ENCODE measurements around the gene AMOTL1. TPM values are rescaled to one million over a fixed set of nuclear protein-coding genes. Genes with fewer than 3 reads are reported as not detected.

AMOTL1 gene
- total RNA-seq, 2 donors from 2014 or later, result 45.0 to 60.0 TPM

DNA sequence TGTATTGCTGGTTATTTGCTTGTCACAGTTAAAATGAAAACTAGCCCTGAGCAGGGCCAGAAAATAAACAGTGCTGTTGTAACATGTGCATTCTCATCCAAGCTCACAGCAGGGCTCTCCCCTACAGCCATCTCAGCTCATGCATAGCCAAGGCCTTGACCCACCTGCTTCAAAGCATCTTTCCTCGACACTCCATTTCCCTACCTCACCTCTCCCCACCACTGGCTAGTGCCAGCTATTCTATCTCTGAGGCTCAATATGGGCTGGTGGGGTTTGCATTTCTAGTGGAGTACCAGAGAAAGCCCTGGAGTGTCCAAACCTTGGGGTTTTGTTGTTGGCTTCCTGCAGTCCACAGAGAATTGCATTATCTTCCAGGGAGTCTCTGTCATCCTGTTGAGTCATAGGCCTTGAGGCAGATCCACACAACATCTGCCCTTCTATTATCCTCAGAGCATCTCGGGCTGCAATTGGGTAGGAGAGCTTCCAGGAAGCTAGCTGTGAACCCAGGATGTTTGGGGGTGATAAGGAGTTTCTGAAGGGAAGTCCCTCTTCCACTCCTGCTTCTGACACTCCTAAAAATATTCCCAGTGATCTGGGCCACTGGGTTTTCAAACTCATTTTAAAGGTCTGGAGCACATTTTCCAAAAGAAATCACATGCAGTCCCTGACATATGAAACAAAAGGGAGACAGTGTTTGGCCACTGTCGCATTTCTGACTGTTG lies 36.1 kb upstream of the AMOTL1 start:
- H3K9me3 Mint-ChIP-seq, result no peaks in the 10 kb centered on the region
- no peak for DNase-seq
- TF ChIP-seq, protein P1, sequence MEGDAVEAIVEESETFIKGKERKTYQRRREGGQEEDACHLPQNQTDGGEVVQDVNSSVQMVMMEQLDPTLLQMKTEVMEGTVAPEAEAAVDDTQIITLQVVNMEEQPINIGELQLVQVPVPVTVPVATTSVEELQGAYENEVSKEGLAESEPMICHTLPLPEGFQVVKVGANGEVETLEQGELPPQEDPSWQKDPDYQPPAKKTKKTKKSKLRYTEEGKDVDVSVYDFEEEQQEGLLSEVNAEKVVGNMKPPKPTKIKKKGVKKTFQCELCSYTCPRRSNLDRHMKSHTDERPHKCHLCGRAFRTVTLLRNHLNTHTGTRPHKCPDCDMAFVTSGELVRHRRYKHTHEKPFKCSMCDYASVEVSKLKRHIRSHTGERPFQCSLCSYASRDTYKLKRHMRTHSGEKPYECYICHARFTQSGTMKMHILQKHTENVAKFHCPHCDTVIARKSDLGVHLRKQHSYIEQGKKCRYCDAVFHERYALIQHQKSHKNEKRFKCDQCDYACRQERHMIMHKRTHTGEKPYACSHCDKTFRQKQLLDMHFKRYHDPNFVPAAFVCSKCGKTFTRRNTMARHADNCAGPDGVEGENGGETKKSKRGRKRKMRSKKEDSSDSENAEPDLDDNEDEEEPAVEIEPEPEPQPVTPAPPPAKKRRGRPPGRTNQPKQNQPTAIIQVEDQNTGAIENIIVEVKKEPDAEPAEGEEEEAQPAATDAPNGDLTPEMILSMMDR (conservative IDR thresholded peaks at IDR 0.05), result no peak
- 91 to 100% methylated on average over 1 to 3 of the region's 3 CpGs for WGBS, 2 experiments (ENCODE audit: insufficient coverage in 1 of 2, insufficient read length in 1 of 2)
- Histone ChIP-seq H3K36me3 (ENCODE audit: control insufficient read depth, insufficient read depth, low read length) (no peaks in the 10 kb centered on the region), H3K9me3 (ENCODE audit: control insufficient read depth, low read length) (no peaks in the 10 kb centered on the region), H3K27ac (ENCODE audit: low read depth, low read length) (no peak overlapping the region), H3K4me3 (ENCODE audit: low read length) (no peak overlapping the region), H3K9ac (ENCODE audit: extremely low read depth, low read length, poor library complexity, severe bottlenecking) (no peak overlapping the region), H3K27me3 (ENCODE audit: control insufficient read depth, insufficient read depth, low read length, poor library complexity, severe bottlenecking) (no peaks in the 10 kb centered on the region), H3K4me1 (ENCODE audit: control insufficient read depth, insufficient read depth, low read length) (peaks cover 29% of the 10 kb centered on the region)
- H3K4me3 Mint-ChIP-seq, result no peak overlapping the region
- H3K4me1 Mint-ChIP-seq, result peaks cover 46% of the 10 kb centered on the region
- no peaks in the 10 kb centered on the region for H3K36me3 Mint-ChIP-seq (ENCODE audit: low read depth)
- H3K27me3 Mint-ChIP-seq (ENCODE audit: insufficient read depth), result no peaks in the 10 kb centered on the region
- no peak overlapping the region for H3K27ac Mint-ChIP-seq

DNA sequence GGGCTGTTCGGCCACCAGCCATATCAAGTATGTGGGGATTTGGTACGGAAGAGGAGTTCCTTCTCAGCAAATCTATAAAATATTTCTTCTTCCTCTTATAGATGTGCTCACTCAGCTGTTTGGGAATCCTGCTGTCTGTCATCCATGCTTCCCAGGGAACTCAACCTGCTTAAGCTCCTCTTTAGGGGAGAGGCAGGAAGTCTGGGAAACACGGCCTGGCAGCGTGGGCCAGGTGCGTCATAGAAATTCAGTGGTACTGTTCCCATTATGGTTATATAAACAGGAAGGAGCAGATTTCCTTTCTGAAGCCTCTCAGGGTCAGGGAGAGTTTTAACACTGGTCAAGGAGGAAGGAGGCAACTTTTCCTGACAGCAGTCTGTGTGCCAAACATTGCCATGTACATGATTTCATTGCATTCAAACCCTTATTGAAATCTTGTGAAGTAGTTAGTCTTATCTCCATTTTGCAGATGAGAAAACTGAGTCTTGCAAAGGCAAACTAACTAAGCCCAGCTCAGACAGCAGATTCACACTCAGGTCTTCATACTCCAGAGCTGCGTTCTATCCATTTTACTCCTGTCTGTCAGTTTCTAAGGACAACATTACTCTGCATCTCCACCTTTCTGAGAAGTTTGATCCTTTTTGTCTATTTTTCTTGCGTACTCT lies 35.4 kb upstream of the AMOTL1 start:
- no peak overlapping the region for H3K27ac Mint-ChIP-seq
- H3K4me3 Mint-ChIP-seq, result no peak overlapping the region

DNA sequence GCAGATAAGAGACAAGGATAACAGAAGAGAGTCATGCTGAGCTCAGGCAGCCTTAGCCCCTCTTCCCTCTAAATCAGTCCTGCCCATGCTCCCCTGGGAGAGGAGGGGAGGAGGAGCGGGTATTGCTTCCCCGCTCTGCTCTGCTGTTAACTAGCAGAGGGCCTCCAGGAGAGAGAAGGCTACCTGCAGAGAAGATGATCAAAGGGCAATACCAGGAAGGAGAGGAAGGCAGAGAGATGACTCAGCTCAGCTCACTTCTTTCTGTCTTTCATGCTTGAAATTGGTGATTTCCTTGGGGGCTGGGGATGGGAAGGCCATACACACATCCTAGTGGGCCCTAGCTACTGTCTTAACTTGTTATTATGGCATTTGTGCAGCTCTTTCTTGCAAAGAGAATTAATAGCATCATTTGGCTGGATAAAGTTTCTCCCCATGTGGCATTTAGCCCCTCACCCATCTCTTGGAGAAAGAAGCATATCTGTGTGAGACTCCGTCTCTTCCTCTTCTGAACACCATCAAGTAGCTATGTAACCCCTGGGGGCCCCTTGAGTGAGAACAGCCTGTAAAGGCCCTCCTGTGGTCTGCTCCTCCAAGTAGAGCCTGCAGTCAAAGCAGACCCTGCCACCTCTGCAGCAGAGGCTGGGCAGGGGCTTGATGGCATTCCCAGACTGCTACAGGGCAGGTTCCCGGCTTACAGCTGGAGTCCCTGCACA lies 33.4 kb upstream of the AMOTL1 start:
- peak overlapping the region; percentile 0 for H3K27ac ChIP-seq (ENCODE audit: low read depth, low read length)
- H3K4me1 ChIP-seq (ENCODE audit: control insufficient read depth, insufficient read depth, low read length), result peaks cover 33% of the 10 kb centered on the region
- TF ChIP-seq, protein P1 (conservative IDR thresholded peaks at IDR 0.05), result no peak
- Mint-ChIP-seq H3K4me3 (peak overlapping the region; percentile 26), H3K9me3 (no peaks in the 10 kb centered on the region), H3K27ac (peak overlapping the region; percentile 94), H3K4me1 (peaks cover 46% of the 10 kb centered on the region), H3K27me3 (ENCODE audit: insufficient read depth) (no peaks in the 10 kb centered on the region), H3K36me3 (ENCODE audit: low read depth) (no peaks in the 10 kb centered on the region)
- no peaks in the 10 kb centered on the region for H3K9me3 ChIP-seq (ENCODE audit: control insufficient read depth, low read length)
- peak; percentile 94 for DNase-seq
- no peak overlapping the region for H3K9ac ChIP-seq (ENCODE audit: extremely low read depth, low read length, poor library complexity, severe bottlenecking)
- no peaks in the 10 kb centered on the region for H3K36me3 ChIP-seq (ENCODE audit: control insufficient read depth, insufficient read depth, low read length)
- WGBS, 2 experiments (ENCODE audit: insufficient coverage in 1 of 2, insufficient read length in 1 of 2), result 22% methylated on average over 4 of the region's 4 CpGs; no CpG with 5 or more reads in 1 of the 2 experiments
- no peaks in the 10 kb centered on the region for H3K27me3 ChIP-seq (ENCODE audit: control insufficient read depth, insufficient read depth, low read length, poor library complexity, severe bottlenecking)
- no peak overlapping the region for H3K4me3 ChIP-seq (ENCODE audit: low read length)

More for the DNA sequence above, 35.4 kb upstream of the AMOTL1 start:
- Mint-ChIP-seq H3K9me3 (no peaks in the 10 kb centered on the region), H3K4me1 (peaks cover 46% of the 10 kb centered on the region), H3K27me3 (ENCODE audit: insufficient read depth) (no peaks in the 10 kb centered on the region), H3K36me3 (ENCODE audit: low read depth) (no peaks in the 10 kb centered on the region)
- Histone ChIP-seq H3K27me3 (ENCODE audit: control insufficient read depth, insufficient read depth, low read length, poor library complexity, severe bottlenecking) (no peaks in the 10 kb centered on the region), H3K4me1 (ENCODE audit: control insufficient read depth, insufficient read depth, low read length) (peaks cover 31% of the 10 kb centered on the region), H3K9me3 (ENCODE audit: control insufficient read depth, low read length) (no peaks in the 10 kb centered on the region), H3K27ac (ENCODE audit: low read depth, low read length) (no peak overlapping the region), H3K9ac (ENCODE audit: extremely low read depth, low read length, poor library complexity, severe bottlenecking) (no peak overlapping the region), H3K36me3 (ENCODE audit: control insufficient read depth, insufficient read depth, low read length) (no peaks in the 10 kb centered on the region), H3K4me3 (ENCODE audit: low read length) (no peak overlapping the region)
- 90 to 96% methylated on average over 4 to 6 of the region's 7 CpGs for WGBS, 2 experiments (ENCODE audit: insufficient coverage in 1 of 2, insufficient read length in 1 of 2)
- TF ChIP-seq, protein P1 (conservative IDR thresholded peaks at IDR 0.05), result no peak
- DNase-seq, result no peak
